Esophagus muscularis mucosa (tissue), 4 donors: ENCODE measurements around the gene HTT.

Experiments used
- CTCF ChIP-seq, 3 experiments: fragments of 200-600 bp in 2 of 3; fragments of 450-650 bp in 1 of 3; sonication (generic) in 2 of 3; IDR thresholded peaks; one replicate each; pipeline ENCODE4 v1.5.1; 2017 to 2019; ENCODE audit warnings: antibody characterized with exemption in 3 of 3, mild to moderate bottlenecking in 2 of 3, moderate library complexity in 1 of 3
- EP300 ChIP-seq: sonication (generic); formaldehyde crosslinking; IDR thresholded peaks from one replicate; pipeline ENCODE4 v1.6.1; 2017; ENCODE audit warnings: antibody characterized with exemption
- POLR2A ChIP-seq: fragments of 450-650 bp; IDR thresholded peaks from one replicate; pipeline ENCODE4 v1.6.1; 2017; ENCODE audit warnings: antibody characterized with exemption, moderate library complexity, mild to moderate bottlenecking, low read depth

GRCh38 chr4:3225936-3226335, 151.5 kb downstream of the HTT start:
- TF ChIP-seq POLR2A: no peak
- TF ChIP-seq CTCF (IDR thresholded peaks at IDR 0.05): no peak
- no peak for TF ChIP-seq EP300
